ENCODE data around the gene FXYD6.

Gene FXYD6

DNA sequence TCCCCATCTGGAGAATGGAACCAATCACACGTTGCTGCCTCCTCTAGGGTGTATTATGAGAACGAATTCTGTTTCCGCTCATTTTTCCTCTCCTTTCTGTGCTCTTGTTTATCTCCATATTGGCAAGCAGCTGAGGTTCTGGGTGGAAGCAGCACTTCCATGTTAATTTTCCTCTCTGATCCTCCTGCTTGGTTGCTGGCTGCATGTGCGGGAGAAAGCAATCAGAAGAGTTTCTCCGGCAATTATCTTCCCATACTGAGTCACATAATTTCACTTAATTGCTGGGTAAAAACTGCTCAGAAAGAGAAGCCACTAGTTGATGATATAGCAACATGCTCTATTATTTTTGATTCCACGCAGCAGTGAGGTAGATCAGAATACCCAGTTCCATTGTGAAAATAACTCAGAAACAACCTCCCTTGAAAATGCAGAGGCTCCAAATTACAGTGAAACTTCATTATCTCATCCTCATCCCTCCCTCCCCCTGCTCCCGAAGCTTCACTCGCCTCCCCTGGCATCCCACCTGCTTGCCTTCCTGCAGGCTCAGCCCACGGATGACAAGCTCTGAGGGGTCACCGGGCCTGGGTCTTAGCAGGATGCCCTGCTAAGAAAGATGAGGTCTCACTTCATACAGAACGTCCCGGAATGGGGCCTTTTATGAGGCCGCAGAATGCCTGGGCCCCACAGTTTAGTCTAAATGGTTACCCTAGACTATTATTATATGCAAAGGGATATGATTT is 20.4 kb downstream of the FXYD6 start:
- Histone ChIP-seq H3K36me3 (replicated peaks; ENCODE audit: low read depth, low read length) (no peaks in the 10 kb centered on the region), H3K79me2 (ENCODE audit: low read length) (no peaks in the 10 kb centered on the region), H3K27me3 (ENCODE audit: low read depth, low read length) (no peaks in the 10 kb centered on the region), H3K9ac (ENCODE audit: low read length) (no peak overlapping the region), H3K4me3 (ENCODE audit: low read length) (no peak overlapping the region), H4K20me1 (ENCODE audit: insufficient read depth, low read length) (no peaks in the 10 kb centered on the region), H3K9me3 (ENCODE audit: insufficient read depth, low read length) (peaks cover 12% of the 10 kb centered on the region; the same call in 1 of the 2 replicates), H3K4me1 (ENCODE audit: low read length) (no peaks in the 10 kb centered on the region), H2AFZ (ENCODE audit: low read depth, low read length) (no peak overlapping the region), H3K4me2 (ENCODE audit: low read length) (no peak overlapping the region), H3K27ac (ENCODE audit: low read length) (no peak overlapping the region)
- TF ChIP-seq EZH2phosphoT487 (IDR thresholded peaks at IDR 0.05; ENCODE audit: low read depth) = no peak
- TF ChIP-seq, protein P1, sequence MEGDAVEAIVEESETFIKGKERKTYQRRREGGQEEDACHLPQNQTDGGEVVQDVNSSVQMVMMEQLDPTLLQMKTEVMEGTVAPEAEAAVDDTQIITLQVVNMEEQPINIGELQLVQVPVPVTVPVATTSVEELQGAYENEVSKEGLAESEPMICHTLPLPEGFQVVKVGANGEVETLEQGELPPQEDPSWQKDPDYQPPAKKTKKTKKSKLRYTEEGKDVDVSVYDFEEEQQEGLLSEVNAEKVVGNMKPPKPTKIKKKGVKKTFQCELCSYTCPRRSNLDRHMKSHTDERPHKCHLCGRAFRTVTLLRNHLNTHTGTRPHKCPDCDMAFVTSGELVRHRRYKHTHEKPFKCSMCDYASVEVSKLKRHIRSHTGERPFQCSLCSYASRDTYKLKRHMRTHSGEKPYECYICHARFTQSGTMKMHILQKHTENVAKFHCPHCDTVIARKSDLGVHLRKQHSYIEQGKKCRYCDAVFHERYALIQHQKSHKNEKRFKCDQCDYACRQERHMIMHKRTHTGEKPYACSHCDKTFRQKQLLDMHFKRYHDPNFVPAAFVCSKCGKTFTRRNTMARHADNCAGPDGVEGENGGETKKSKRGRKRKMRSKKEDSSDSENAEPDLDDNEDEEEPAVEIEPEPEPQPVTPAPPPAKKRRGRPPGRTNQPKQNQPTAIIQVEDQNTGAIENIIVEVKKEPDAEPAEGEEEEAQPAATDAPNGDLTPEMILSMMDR (IDR thresholded peaks at IDR 0.05; ENCODE audit: low read depth, low read length) = no peak

DNA sequence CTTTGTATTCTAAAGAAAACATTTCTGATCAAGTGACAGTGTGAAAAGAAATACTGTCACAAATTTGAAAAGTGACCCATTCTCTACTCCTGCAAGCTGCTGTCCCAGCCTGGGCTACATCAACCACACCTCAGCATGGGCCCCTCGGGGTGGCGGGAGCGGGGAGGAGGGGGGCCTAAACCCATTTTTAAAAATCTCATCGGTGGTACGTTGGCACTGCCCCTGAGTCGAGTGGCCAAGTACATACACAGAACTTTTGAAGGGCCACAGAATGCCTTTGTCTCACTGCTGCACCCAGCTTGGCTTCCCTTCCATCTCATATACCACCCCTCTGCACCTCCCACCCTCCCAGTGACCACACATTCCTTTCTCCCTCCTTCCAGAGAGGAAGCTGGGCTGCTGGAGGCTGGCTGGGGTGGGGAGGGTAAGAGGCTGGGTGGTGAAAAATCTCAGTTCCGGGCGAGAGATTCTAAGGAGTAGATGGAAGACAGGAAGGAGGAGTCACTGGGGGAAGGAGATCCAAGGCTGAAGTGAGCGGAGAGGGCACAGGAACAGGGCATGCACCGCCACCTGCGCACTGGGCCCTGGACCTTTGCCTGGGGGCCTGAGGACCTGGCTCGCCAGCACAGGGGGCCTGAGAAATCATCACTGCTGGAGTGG is 21.1 kb downstream of the FXYD6 start:
- H3K36me3 ChIP-seq (replicated peaks; ENCODE audit: low read depth, low read length) = no peaks in the 10 kb centered on the region
- no peak for TF ChIP-seq EZH2phosphoT487 (IDR thresholded peaks at IDR 0.05; ENCODE audit: low read depth)
- TF ChIP-seq, protein P1 (IDR thresholded peaks at IDR 0.05; ENCODE audit: low read depth, low read length) = no peak
- H2AFZ ChIP-seq (ENCODE audit: low read depth, low read length) = no peak overlapping the region
- H3K4me3 ChIP-seq (ENCODE audit: low read length) = no peak overlapping the region
- no peak overlapping the region for H3K27ac ChIP-seq (ENCODE audit: low read length)
- H4K20me1 ChIP-seq (ENCODE audit: insufficient read depth, low read length) = no peaks in the 10 kb centered on the region
- H3K9me3 ChIP-seq (ENCODE audit: insufficient read depth, low read length) = peaks cover 12% of the 10 kb centered on the region; the same call in 1 of the 2 replicates
- H3K4me2 ChIP-seq (ENCODE audit: low read length) = no peak overlapping the region
- no peaks in the 10 kb centered on the region for H3K4me1 ChIP-seq (ENCODE audit: low read length)
- no peak overlapping the region for H3K9ac ChIP-seq (ENCODE audit: low read length)
- no peaks in the 10 kb centered on the region for H3K27me3 ChIP-seq (ENCODE audit: low read depth, low read length)
- no peaks in the 10 kb centered on the region for H3K79me2 ChIP-seq (ENCODE audit: low read length)

DNA sequence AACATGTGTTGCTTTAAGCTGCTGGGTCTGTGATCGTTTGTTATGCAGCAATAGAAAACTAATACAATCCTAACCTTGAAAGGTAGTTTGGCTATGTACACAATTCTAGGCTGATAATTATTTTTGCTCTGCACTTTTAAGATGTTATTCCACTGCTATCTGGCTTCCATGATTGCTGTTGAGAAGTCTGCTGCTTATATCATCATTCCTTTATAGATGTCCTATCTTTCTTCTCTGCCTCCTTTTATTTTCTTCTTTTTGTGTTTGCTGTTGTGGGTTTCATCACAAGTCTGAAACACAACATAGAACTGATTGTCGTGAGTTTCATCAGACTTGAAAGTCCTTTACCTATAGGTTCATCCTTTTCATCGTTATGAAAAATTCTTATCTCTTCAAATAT is 24.1 kb downstream of the FXYD6 start:
- H3K9me3 ChIP-seq (ENCODE audit: insufficient read depth, low read length) = peaks cover 12% of the 10 kb centered on the region; the same call in 1 of the 2 replicates
- no peak overlapping the region for H3K9ac ChIP-seq (ENCODE audit: low read length)
- H3K27ac ChIP-seq (ENCODE audit: low read length) = no peak overlapping the region
- no peak overlapping the region for H3K4me3 ChIP-seq (ENCODE audit: low read length)
- H3K79me2 ChIP-seq (ENCODE audit: low read length) = no peaks in the 10 kb centered on the region
- H3K4me1 ChIP-seq (ENCODE audit: low read length) = no peaks in the 10 kb centered on the region
- H4K20me1 ChIP-seq (ENCODE audit: insufficient read depth, low read length) = no peaks in the 10 kb centered on the region
- no peak for TF ChIP-seq EZH2phosphoT487 (IDR thresholded peaks at IDR 0.05; ENCODE audit: low read depth)
- TF ChIP-seq, protein P1 (IDR thresholded peaks at IDR 0.05; ENCODE audit: low read depth, low read length) = no peak
- H3K36me3 ChIP-seq (replicated peaks; ENCODE audit: low read depth, low read length) = no peaks in the 10 kb centered on the region
- H3K27me3 ChIP-seq (ENCODE audit: low read depth, low read length) = no peaks in the 10 kb centered on the region
- no peak overlapping the region for H2AFZ ChIP-seq (ENCODE audit: low read depth, low read length)
- no peak overlapping the region for H3K4me2 ChIP-seq (ENCODE audit: low read length)

DNA sequence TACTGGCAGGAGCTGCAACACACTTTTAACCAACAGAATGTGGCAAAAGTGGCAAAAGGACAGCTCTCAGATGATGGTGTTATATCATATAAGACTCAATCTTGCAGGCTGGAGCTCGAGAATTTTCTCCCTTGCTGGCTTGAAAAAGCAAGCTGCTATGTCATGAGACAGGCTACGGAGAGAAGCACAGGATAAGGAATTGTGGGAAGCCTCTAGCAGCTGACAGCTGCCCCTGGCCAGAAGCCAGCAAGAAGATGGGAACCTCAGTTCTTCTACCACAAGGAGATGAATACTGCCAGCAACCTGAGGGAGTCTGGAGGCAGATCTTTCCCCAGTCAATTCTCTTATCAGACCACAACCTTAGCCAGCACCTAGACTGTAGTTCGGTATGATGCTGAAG is 24.6 kb downstream of the FXYD6 start:
- H3K79me2 ChIP-seq (ENCODE audit: low read length) = no peaks in the 10 kb centered on the region
- TF ChIP-seq EZH2phosphoT487 (IDR thresholded peaks at IDR 0.05; ENCODE audit: low read depth) = no peak
- TF ChIP-seq, protein P1 (IDR thresholded peaks at IDR 0.05; ENCODE audit: low read depth, low read length) = no peak
- no peak overlapping the region for H2AFZ ChIP-seq (ENCODE audit: low read depth, low read length)

More for the DNA sequence above, 24.6 kb downstream of the FXYD6 start:
- H4K20me1 ChIP-seq (ENCODE audit: insufficient read depth, low read length) = no peaks in the 10 kb centered on the region
- H3K27me3 ChIP-seq (ENCODE audit: low read depth, low read length) = no peaks in the 10 kb centered on the region
- peaks cover 12% of the 10 kb centered on the region; the same call in 1 of the 2 replicates for H3K9me3 ChIP-seq (ENCODE audit: insufficient read depth, low read length)
- no peak overlapping the region for H3K4me2 ChIP-seq (ENCODE audit: low read length)
- H3K4me3 ChIP-seq (ENCODE audit: low read length) = no peak overlapping the region
- H3K9ac ChIP-seq (ENCODE audit: low read length) = no peak overlapping the region
- no peaks in the 10 kb centered on the region for H3K4me1 ChIP-seq (ENCODE audit: low read length)
- no peak overlapping the region for H3K27ac ChIP-seq (ENCODE audit: low read length)
- no peaks in the 10 kb centered on the region for H3K36me3 ChIP-seq (replicated peaks; ENCODE audit: low read depth, low read length)

All from OCI-LY3 (cell line).